Central memory CD4-positive, alpha-beta T cell (primary cell): ENCODE measurements around the gene PNLIPRP3.

ENCODE experiments used
- DNase-seq: peaks from one replicate; pipeline ENCODE4 v3.0.0; 2022

Gene PNLIPRP3

GRCh38 chr10:116511365-116511764 lies 83.7 kb downstream of the PNLIPRP3 start:
- DNase-seq = no peak

DNA sequence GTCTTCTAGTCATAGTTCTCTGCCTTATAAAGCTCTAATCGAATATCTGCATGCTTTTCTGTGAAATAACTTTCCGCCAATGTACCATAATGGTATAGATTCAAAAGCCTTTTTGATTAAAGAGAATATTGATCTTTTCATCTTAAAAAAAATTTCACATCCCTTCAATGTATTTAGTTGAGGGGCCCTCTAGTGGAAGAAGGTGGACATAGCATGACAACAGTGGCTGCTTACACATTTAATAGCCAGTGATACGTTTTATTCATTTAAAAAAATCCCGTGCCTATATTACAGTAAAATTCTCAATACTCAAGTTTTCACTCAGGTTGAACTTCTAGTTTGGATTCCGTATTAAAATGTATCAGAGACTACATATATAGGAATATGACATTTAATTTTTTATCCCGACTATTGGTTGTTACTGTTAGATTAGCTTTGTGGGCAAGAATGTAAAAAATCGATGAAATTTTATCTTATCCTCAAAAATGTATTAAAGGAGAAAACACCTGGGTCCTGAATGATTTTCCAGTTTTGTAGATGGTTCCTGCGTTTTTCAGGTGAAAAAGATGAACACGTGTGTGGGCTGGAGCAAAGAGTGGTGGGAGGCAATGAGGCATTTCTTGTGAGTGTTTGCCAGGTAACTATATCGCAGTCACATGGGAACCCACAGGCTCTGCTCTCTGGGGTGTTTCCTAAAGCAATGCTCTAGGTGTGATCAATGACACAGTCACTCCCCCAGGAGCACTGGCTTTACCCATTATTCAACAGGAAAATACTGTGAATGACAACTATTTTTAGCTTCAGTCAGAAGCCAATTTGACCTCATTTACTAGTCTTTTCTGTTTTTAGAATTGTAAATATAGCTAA lies 94.0 kb downstream of the PNLIPRP3 start:
- DNase-seq = no peak

DNA sequence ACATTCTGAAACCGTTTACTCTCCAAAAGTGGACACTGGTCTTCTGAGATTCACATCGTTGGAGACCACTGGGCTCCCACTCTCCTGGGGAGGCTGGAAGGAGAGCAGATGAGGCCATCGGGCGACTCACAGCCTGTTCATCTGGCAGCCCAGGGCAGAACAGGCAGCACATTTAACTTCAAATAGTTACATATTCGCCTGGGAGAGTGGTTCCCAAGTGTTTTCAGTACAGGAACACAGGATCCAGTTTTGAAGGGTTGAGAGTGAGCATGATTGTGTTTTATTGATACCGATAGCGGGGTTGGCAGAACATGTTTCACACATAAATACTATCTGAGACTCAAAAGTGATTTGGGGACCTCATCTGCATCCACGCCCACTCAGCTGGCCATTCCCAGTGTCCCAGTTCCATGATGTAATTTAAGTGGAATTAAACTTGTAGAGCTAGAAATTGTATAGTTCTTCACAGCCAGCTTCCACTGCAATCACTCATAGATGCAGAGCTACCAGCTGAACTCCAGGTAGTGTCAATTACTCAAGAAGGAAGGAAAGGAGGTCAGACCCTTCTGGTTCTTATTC lies 95.2 kb downstream of the PNLIPRP3 start:
- DNase-seq = no peak

DNA sequence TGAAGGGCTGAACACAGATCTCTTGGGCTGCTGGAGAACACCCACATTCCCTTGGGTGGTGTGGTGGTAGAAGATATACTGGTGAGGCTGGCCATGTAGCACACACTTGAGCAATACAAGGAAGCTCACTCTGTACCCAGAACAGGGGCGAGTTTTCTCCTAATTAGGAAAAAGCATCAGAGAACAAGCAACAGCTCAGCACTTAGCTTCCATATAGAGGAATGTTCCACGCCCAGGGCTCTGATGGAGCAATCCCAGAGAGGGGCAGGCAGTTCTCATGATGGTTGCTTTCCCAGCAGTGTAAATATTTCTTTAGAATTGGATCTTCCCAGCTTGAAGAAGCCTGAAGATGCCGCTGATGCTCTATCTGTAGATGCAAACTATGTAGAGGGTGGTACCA lies 97.1 kb downstream of the PNLIPRP3 start:
- DNase-seq = no peak

GRCh38 chr10:116526219-116526618 lies 98.6 kb downstream of the PNLIPRP3 start:
- DNase-seq = no peak
